Measurements from ENCODE around the gene OAS2.

The OAS2 gene

DNA sequence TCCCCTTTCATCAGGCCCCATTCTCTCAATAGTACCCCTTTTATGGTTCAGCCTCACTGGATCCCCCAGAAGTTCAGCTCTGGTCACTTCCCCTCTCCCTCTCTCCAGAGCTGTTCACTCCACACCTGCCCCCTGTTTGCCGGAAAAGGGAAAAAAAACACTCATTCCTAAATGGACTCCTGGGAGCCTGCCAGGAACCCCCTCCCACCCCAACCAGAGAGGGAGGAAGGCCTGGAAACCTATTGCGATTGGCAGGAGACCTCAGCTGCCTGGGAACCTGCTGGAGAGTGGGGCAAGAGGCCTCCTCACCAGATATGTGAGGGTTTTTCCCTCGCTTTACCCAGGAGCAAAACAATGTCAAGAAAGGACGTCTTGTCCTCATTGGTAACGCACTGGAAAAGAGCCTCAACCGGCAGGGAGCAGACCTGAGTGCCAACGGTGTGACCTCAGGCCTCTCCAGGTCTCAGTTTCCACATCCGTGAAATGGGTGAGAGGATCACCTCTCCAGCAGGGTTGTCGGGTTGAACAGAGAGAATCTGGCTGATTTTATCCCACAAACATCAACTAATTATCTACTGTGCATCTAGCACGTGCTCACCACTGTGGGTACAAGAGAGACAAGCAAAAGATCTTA, 82.9 kb downstream of the OAS2 start:
- DNase-seq, result no peak

Data from eye (tissue), 1 donor.